Lung (tissue), 12 donors: ENCODE measurements around the gene HMGCL. TPM values are rescaled to one million over a fixed set of nuclear protein-coding genes. Genes with fewer than 3 reads are reported as not detected.
"Not testable (repeated sequence)": the region's sequence is repeated elsewhere in the genome, so short reads cannot be mapped to it uniquely, and the experiment has no call there.

Experiments
- ATAC-seq: fragments of 200-7000 bp; cut with Tn5 transposase; one replicate; pipeline ENCODE4 v1.9.1; 2020; ENCODE audit warnings: moderate number of reproducible peaks; ENCODE audit not compliant: insufficient read depth, low FRiP score
- DNase-seq, 3 donors: peaks; one replicate each; pipeline ENCODE4 v3.0.0-alpha.2; 2013 to 2017
- H3K27ac ChIP-seq, 2 donors: one replicate each; pipeline ENCODE4 v1.5.1; 2013; ENCODE audit warnings: mild to moderate bottlenecking in 2 of 2, moderate library complexity in 2 of 2, control low read depth in 1 of 2, inconsistent platforms in 1 of 2, low read depth in 1 of 2, low read length in 1 of 2
- H3K27me3 ChIP-seq, 3 donors: one replicate each; pipeline ENCODE4 v1.5.1; 2013; ENCODE audit warnings: low read length in 2 of 3; ENCODE audit not compliant: control insufficient read depth in 3 of 3, insufficient read depth in 3 of 3
- H3K36me3 ChIP-seq, 4 donors: one replicate each; pipeline ENCODE4 v1.5.1; 2013; ENCODE audit warnings: low read length in 4 of 4, mild to moderate bottlenecking in 1 of 4, moderate library complexity in 1 of 4; ENCODE audit not compliant: control insufficient read depth in 4 of 4, insufficient read depth in 4 of 4
- H3K4me1 ChIP-seq, 5 donors: one replicate each; pipeline ENCODE4 v1.5.1; 2013; ENCODE audit warnings: low read length in 5 of 5, mild to moderate bottlenecking in 2 of 5, moderate library complexity in 1 of 5; ENCODE audit not compliant: control insufficient read depth in 5 of 5, insufficient read depth in 5 of 5
- H3K4me3 ChIP-seq: one replicate; pipeline ENCODE4 v1.5.1; 2013; ENCODE audit warnings: mild to moderate bottlenecking, control low read depth, moderate library complexity
- H3K9ac ChIP-seq, 2 donors: one replicate each; pipeline ENCODE4 v1.5.1; 2013; ENCODE audit warnings: low read length in 2 of 2, control low read depth in 1 of 2; ENCODE audit not compliant: insufficient read depth in 1 of 2
- H3K9me3 ChIP-seq, 4 donors: one replicate each; pipeline ENCODE4 v1.5.1; 2013; ENCODE audit warnings: low read length in 3 of 4, mild to moderate bottlenecking in 1 of 4, moderate library complexity in 1 of 4; ENCODE audit not compliant: control insufficient read depth in 4 of 4, insufficient read depth in 3 of 4
- WGBS, 2 donors: extraction: QIAGEN DNeasy Blood & Tissue Kit; methylation state at CpG; one replicate each; pipeline ENCODE4 v1.1.7; 2013; 5-methylcytosine and 5-hydroxymethylcytosine counted together
- polyA plus RNA-seq, 2 donors: library from polyadenylated mRNA; stranded (reverse); fragments of 200-250 nt; gene quantifications; one replicate each; pipeline ENCODE4 v1.2.1, GENCODE V29; 2013
- total RNA-seq, 2 donors: library from RNA; depleted of rRNA in 1 of 2; stranded (reverse); fragments of >200 nt in 1 of 2; gene quantifications; one replicate each; pipeline ENCODE4 v1.2.1, GENCODE V29; 2014 to 2021
- TF ChIP-seq, protein P1 (sequence below): IDR thresholded peaks from 2 replicates; pipeline ENCODE4 v1.5.1; 2012; ENCODE audit warnings: mild to moderate bottlenecking; ENCODE audit errors: control extremely low read depth, extremely low read depth
- donor health status: control.
- donor health status: control.
- donor health status: Bipolar disorder and iron deficiency.
- donor health status: healthy.
- donor health status: DM: yes; HTN: yes; CAD: no.

The HMGCL gene
- total and polyA plus RNA-seq, 4 donors, result 33.3 to 47.6 (median 43.9) TPM

- Histone ChIP-seq H3K27me3 (no peaks in the 10 kb centered on the region), H3K27ac (no peak overlapping the region), H3K9ac (no peak overlapping the region), H3K4me3 (no peak overlapping the region), H3K36me3 (peaks cover 0 to 7% (median 5%) of the 10 kb centered on the region in 4 donors), H3K4me1 (no peaks in the 10 kb centered on the region), H3K9me3 (no peaks in the 10 kb centered on the region)
- DNase-seq, result no peak
- TF ChIP-seq, protein P1, sequence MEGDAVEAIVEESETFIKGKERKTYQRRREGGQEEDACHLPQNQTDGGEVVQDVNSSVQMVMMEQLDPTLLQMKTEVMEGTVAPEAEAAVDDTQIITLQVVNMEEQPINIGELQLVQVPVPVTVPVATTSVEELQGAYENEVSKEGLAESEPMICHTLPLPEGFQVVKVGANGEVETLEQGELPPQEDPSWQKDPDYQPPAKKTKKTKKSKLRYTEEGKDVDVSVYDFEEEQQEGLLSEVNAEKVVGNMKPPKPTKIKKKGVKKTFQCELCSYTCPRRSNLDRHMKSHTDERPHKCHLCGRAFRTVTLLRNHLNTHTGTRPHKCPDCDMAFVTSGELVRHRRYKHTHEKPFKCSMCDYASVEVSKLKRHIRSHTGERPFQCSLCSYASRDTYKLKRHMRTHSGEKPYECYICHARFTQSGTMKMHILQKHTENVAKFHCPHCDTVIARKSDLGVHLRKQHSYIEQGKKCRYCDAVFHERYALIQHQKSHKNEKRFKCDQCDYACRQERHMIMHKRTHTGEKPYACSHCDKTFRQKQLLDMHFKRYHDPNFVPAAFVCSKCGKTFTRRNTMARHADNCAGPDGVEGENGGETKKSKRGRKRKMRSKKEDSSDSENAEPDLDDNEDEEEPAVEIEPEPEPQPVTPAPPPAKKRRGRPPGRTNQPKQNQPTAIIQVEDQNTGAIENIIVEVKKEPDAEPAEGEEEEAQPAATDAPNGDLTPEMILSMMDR, result no peak
- no peak for ATAC-seq
- WGBS, 2 donors, result 36 to 51% methylated on average over 2 of the region's 2 CpGs
Measured at GRCh38 chr1:23854568-23854967, 29.3 kb upstream of the HMGCL start.

GRCh38 chr1:23853124-23853523, 27.9 kb upstream of the HMGCL start:
- H3K9me3 ChIP-seq, H3K27ac ChIP-seq, H3K4me1 ChIP-seq, ATAC-seq, H3K4me3 ChIP-seq, H3K9ac ChIP-seq, DNase-seq, H3K27me3 ChIP-seq, H3K36me3 ChIP-seq: not testable (repeated sequence)
- 94 to 99% methylated on average over 9 to 24 of the region's 34 CpGs for WGBS, 2 donors

GRCh38 chr1:23851406-23851805, 26.2 kb upstream of the HMGCL start:
- H3K9ac ChIP-seq, ATAC-seq, H3K4me1 ChIP-seq, H3K9me3 ChIP-seq, H3K36me3 ChIP-seq, DNase-seq, H3K27me3 ChIP-seq, H3K4me3 ChIP-seq, H3K27ac ChIP-seq: not testable (repeated sequence)

GRCh38 chr1:23848673-23849616, 23.7 kb upstream of the HMGCL start:
- Histone ChIP-seq H3K27me3 (no peaks in the 10 kb centered on the region), H3K4me3 (no peak overlapping the region), H3K27ac (peak overlapping the region in 1 of 2 donors; percentile 62), H3K36me3 (peaks cover 0 to 10% (median 9%) of the 10 kb centered on the region in 4 donors), H3K9ac (no peak overlapping the region), H3K4me1 (peaks cover 0 to 5% (median 0%) of the 10 kb centered on the region in 5 donors), H3K9me3 (no peaks in the 10 kb centered on the region)
- 90 to 94% methylated on average over 11 to 12 of the region's 12 CpGs for WGBS, 2 donors
- no peak for DNase-seq
- no peak for ATAC-seq
- TF ChIP-seq, protein P1, result no peak

GRCh38 chr1:23847482-23848095, 22.4 kb upstream of the HMGCL start:
- H3K36me3 ChIP-seq, result peaks cover 0 to 10% (median 9%) of the 10 kb centered on the region in 4 donors
- not testable (repeated sequence) for H3K4me3 ChIP-seq, H3K27me3 ChIP-seq, H3K27ac ChIP-seq, DNase-seq, ATAC-seq, H3K4me1 ChIP-seq, H3K9me3 ChIP-seq, H3K9ac ChIP-seq
- WGBS, 2 donors, result 94 to 100% methylated on average over 2 of the region's 2 CpGs
